CD4-positive, alpha-beta T cell treated with Interleukin-6 for 4 hours (primary cell): ENCODE measurements around the gene MAGI1.
"Not testable (repeated sequence)": the region's sequence is repeated elsewhere in the genome, so short reads cannot be mapped to it uniquely, and the experiment has no call there.

Source experiments
- DNase-seq: peaks from one replicate; pipeline ENCODE4 v3.0.0-alpha.2; 2020; ENCODE audit warnings: mixed read lengths

Gene MAGI1

GRCh38 chr3:65655061-65655460, 383.7 kb downstream of the MAGI1 start:
- no peak for DNase-seq

DNA sequence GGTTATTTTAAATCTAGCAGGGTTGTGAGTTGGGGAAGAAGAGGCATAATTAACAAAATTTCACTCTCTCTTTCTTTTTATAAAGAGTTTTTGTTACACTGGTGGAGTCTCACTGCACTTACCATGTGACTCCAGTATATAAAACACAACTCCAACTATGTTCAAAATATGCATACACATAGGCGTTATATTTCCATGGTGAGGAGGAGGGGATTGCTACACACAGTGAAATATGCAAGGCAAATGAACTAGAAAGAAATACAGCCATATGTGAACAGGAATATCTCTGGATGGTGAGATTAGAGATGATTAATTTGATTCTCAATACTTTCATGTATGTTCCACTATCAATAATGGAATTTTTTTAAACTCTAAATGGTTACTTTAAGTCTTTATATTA, 385.0 kb downstream of the MAGI1 start:
- DNase-seq = no peak

DNA sequence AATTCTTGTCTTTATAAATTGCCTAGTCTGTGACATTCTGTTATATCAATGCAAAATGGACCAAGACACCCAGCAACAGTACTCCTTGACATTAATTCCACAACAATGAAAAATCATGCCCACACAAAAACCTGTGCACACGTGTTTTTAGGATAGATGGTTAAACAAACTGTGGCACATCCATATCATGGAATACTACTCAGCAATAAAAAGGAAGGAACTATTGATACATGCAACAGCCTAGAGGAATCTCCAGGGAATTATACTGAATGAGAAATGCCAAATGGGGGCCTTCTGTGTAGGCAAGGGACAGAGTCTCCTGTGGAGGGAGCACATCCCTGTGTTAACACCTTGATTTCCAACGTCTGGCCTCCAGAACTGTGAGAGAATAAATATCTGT, 388.5 kb downstream of the MAGI1 start:
- DNase-seq = no peak

GRCh38 chr3:65647369-65647768, 391.3 kb downstream of the MAGI1 start:
- no peak for DNase-seq

- DNase-seq = no peak
These were observed 395.8 kb downstream of the MAGI1 start for GRCh38 chr3:65642883-65643282.

- DNase-seq = no peak
These were observed 396.9 kb downstream of the MAGI1 start for GRCh38 chr3:65641777-65642176.

DNA sequence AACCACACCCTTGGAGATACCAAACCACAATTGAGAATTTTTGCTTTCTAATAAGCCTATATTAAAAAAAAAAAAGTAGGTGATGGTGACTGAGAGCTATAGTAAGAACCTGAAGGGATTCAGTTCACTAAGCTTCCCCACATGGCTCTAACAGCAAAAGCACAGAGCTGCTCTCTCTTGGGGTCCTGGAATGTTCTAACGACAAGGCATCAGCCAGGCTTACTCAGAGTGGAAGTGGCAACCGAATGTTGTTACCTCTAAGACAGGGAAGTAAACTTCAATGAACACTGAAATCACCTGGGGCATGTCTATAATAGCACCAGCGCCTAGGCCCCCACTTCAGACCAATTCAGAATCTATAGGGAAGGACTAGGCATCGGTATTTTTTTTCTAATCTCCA, 397.7 kb downstream of the MAGI1 start:
- DNase-seq = no peak

DNA sequence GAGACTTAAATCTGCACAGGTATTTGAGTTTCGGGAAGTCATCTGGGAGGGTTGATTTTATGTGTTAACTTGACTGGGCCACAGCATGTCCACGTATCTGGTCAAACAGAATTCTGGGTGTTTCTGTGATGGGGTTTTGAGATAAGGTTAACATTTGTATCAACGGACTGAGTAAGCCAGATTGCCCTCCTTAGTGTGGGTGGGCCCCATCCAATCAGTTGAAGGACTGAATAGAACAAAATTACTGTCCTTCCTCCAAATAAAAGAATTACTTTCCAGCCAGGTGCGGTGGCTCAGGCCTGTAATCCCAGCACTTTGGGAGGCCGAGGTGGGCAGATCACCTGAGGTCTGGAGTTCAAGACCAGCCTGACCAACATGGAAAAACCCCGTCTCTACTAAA, 399.3 kb downstream of the MAGI1 start:
- no peak for DNase-seq

DNA sequence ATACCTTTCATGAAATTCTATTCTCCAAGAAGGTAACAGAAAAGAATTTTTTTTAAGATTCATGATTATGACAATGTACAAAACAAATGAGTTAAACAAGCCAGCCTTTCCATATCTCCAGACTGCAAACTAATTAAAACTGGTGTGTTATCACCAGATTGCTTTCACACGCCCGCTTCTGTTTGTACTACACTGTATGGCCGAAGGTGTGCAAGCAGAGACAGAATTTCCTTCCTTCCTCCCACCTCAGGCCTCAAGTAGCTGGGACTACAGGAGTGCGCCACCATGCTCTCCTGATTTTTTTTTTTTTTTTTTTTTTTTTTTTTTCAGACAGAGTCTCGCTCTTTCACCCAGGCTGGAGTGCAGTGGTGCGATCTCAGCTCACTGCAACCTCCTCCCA, 400.4 kb downstream of the MAGI1 start:
- DNase-seq = no peak

DNA sequence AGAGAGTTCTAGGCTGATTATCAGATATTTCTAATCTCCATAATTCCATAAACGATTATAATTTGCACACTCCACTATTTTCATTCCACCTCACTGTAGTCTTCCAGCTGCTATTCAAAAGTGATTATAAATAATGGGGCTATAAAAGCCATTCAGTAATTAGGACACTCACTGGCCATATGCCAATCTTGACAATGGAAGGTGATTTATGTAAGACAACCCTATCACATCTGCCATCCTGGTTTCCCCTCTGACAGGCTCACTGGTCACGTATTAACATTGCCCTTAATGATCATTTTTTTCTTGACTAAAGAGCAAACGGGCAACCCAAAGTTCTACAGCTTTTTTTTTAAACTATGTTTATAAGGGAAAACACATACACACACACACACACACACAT, 402.4 kb downstream of the MAGI1 start:
- DNase-seq = no peak

DNA sequence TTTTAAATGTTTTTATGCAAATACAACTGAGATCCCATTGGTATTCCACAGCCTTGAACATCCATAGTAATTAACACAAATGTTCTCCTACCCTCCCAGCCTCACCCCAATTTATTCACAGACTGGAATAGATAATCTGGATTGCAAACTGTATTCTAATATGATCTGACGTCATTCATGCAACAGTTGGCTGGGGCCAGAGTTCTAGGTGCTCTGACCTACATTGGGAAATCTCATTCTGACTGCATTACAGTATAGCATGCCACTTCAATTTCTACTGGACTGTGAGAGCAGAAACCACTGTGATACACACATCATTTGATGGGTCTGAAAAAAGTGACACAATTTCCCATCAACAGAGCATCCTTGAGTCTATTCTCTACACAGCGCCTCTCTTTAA, 403.1 kb downstream of the MAGI1 start:
- no peak for DNase-seq

DNA sequence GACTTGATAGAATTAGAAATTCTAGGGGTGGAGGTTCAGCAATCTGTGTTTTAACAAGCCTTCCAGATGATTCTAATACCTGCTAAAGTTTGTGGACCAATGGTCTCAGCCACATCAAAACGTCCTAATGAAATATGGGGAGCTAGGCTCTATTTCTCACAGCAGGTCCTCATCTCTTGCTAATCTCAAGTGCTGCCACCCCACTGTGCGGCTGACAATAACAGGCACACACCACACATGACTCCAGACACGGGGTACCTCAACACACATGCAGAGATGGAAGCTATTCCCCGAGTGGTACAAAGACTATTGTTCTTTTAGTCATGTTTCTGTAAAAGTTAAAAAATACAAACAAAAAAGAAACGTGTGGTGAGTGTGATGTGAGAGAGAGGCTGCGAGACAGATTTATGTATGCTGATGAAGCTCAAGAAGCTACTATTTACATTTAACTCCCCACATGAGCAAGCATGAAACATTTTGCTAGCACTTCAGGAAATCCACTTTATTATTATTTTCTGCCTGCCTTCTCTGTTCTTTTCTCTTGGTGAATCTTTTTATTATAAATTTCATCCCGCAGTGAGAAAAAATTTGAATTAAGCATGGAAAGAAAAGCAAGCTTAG, 405.6 kb downstream of the MAGI1 start:
- DNase-seq = no peak

- no peak for DNase-seq
These were observed 406.3 kb downstream of the MAGI1 start for GRCh38 chr3:65632414-65632813.

DNA sequence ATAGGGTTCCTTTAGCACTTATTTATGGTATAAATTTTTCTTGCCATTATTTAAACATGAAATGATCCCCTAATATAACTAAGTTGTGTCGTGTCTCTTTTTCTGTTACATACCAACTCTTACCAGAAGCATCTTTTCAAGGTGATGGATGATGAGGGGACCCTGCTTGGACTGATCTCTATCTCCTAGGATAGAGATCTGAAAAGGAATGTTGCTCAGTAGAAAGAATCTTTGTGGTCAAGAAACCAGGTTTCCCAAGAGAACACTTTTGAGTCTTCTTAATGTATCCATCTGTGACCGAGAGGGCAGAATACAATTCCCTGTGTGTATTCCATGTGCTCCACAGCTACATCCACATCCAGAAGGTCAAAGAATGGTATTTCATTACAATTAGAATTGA, 409.7 kb downstream of the MAGI1 start:
- DNase-seq = no peak

DNA sequence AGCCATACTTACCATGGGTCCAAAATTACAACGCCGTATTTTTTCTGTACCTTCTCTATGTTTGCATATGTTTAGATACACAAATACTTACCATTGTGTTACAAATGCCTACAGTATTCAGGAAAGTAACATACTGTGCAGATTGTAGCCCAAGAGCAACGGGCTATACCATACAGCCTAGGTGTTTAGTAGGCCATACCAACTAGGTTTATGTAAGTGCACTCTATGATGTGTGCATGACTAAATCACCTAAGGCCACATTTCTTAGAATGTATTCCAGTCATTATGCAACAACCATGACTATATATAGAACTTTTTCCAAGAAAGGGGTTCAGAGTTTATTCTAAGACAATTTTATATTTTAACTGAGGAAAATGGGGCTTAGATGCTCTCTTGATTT, 411.7 kb downstream of the MAGI1 start:
- DNase-seq = no peak

- DNase-seq = no peak
These were observed 413.4 kb downstream of the MAGI1 start for GRCh38 chr3:65625305-65625704.

GRCh38 chr3:65623362-65623761, 415.4 kb downstream of the MAGI1 start:
- no peak for DNase-seq

DNA sequence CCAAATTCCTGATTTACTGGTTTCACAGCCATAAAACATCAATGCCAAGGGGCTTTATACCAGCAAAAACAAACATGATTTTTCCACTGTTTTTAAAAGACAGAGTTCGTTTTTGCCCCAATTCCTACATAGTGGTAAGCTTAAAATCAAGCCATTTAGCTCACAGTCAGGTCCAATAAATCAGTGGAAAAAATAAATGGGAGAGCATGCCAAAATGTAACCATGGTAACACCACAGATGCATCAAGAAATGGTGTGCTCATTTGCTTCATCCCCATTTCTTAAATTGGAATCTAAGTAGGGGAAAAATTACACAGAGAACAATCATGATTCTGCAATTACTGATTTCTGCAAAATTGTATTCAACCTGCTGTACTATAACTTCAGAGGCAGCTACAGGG, 418.8 kb downstream of the MAGI1 start:
- DNase-seq = no peak

DNA sequence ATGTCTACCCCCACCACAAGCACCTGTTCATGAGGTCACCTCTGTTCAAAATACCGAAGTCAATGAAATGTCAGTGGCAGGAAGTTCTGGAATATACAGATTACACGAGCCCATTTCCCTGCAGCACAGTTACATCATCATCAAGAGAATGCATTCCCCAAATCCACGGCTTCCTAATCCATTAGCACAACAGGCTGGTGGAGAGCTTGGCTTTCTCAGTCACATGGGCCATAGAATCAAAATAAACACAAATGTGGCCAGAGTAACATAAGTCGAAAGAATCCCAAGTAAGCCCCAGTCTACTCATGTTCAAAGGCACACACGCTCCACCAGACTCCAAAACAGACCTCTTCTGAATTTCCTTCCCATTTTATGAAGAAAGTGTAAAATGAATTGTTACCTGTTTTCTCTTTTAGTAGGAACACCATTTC, 419.3 kb downstream of the MAGI1 start:
- DNase-seq = no peak

DNA sequence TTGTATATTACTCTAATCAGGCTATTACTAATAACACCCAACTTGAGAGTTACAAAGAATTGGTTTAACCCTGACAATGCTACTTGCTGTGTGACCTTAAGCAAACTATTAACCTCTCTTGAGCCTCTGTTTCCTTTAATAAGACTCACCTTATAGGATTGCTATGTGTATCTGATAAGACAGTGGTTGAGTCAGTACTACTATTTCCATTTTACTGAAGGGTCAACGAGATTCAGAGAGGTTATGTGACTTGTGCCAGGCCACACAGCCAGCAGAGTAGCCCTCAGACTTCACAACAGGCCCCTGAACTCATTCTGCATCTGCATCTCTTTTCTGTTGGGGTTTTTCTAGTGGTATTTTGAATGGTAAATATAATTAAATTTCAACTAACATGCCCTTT, 420.1 kb downstream of the MAGI1 start:
- no peak for DNase-seq

- DNase-seq = no peak
These were observed 420.9 kb downstream of the MAGI1 start for GRCh38 chr3:65617787-65618186.

DNA sequence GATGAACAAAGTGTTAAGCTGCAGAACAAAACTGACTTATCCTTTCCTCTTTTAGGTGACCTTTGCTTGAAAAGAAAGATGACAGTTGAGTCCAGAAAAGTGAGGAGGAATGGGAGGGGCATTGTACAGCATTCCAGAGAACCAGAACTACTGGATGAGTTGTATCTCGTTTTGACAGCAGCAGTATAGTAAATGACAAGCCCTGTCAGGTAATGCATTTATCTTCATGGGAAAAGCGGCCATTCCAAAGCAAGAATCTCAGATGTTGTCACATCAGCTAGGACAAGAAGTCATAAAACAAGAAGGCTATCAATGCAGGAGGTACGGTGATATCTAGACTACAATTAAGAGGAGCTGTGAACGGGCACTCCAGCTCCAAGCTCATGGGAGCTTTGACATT, 421.5 kb downstream of the MAGI1 start:
- no peak for DNase-seq

DNA sequence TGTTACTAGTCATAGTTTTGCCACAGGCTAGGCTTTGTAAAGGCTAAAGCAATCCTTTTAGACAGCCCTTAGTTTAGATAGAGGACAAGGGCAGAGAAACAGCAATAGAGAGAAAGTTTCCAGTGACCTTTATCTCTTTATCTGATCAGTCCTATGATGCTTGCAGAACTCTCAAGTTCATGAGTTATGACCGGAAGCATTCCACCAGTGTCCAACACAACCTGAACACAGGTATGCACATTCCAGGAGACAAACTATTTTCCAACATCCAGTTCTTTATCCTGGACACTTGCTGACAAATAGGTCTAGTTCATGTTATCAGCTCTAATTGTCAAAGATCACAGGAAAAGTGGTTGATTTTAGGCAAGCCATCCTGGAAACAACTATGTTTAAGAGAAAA, 422.2 kb downstream of the MAGI1 start:
- DNase-seq = no peak

- DNase-seq = no peak
These were observed 423.4 kb downstream of the MAGI1 start for GRCh38 chr3:65615329-65615728.

DNA sequence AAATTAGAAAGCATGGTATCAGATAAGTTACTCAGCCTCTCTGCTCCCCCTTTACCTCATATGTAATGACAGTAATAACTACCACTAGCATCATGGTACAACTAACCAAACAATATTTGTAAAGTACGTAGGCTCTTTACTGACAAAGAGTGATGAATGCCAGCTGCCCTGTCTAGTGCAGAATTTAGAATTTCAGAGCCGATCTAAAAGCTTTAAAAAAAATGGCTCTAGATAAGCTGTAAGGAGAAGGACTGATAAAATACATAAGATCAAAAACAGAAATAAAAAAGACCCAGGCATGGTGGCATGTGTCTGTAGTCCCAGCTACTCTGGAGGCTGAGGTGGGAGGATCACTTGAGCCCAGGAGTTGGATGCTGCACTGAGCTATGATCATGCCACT, 424.1 kb downstream of the MAGI1 start:
- DNase-seq = no peak

DNA sequence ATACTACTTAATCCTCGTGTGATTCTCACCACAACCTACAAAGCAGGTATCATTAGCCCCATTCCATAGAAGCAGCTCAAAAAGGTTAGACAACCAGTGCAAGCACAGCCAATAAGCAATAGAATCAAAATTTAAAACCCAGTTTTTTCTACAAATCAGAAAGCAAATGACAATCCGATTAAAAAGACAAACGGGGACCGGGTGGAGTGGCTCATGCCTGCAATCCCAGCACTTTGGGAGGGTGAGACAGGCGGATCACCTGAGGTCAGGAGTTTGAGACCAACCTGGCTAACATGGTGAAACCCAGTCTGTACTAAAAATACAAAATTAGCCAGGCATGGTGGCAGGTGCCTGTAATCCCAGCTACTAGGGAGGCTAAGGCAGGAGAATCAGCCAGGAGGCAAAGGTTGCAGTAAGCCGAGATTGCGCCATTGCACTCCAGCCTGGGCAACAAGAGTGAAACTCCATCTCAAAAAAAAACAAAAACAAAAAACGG, 430.7 kb downstream of the MAGI1 start:
- not testable (repeated sequence) for DNase-seq
